ENCODE measurements around the gene BMPR1A. TPM values are rescaled to one million over a fixed set of nuclear protein-coding genes. Genes with fewer than 3 reads are reported as not detected.

The BMPR1A gene
- total RNA-seq, 1 experiment from 2014 or later = 53.4 TPM

DNA sequence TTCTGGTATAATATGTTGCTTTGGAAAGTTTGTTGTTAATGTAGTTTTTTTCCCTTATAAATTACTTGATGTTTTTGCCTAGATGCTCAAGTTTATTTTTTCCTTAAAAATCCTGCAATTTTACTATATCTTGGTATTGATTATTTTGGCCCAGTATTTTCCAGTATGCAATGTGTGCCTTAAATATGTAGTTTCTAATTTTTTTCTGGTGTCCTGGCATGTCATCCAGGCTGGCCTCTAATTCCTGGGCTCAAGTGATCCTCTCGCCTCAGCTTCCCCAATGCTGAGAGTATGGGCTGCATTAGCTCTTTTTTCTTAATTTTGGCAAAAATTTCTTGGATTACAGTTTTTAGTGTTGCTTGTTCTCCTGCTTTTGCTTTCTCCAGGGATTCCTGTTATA, 57.6 kb downstream of the BMPR1A start:
- Histone ChIP-seq H3K9me3 (replicated peaks) (no peaks in the 10 kb centered on the region), H3K36me3 (no peaks in the 10 kb centered on the region), H3K4me1 (replicated peaks) (peaks cover 4% of the 10 kb centered on the region; the same call in 1 of the 2 replicates), H3K27me3 (replicated peaks) (no peaks in the 10 kb centered on the region), H3K4me3 (no peak overlapping the region), H3K27ac (no peak overlapping the region)
- no peak for DNase-seq (ENCODE audit: low read depth in 1 of 2, low spot score in 2 of 2)

DNA sequence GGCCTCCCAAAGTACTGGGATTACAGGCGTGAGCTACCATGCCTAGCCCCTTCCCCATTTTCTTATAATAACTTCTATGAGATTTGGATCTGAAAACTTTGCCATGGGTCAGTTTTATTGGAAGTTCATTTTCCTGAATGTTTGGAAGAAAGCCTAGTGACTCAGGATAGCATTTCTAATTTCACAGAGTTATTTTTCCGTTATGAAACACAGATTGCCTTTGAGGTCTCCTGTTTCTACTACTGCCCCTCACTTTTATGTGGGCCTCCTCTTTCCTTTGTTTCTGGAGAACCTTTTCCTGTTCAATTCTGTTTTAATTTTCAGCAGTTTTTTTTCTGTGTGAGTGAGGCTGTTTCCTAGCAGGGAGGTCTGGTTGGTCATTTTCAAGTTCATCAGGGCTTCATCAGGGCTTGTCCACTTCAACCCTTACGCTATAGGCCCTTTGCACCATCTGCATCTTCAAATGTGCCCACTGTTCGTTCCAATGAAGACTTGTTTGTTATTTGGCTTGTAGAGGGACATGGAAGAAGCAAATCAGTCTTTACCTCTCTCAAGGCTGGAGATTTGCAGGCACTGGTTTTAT, 58.7 kb downstream of the BMPR1A start:
- no peak for DNase-seq (ENCODE audit: low read depth in 1 of 2, low spot score in 2 of 2)
- Histone ChIP-seq H3K4me1 (replicated peaks) (peaks cover 4% of the 10 kb centered on the region; the same call in 1 of the 2 replicates), H3K27me3 (replicated peaks) (no peaks in the 10 kb centered on the region), H3K27ac (no peak overlapping the region), H3K36me3 (no peaks in the 10 kb centered on the region), H3K9me3 (replicated peaks) (no peaks in the 10 kb centered on the region), H3K4me3 (no peak overlapping the region)

DNA sequence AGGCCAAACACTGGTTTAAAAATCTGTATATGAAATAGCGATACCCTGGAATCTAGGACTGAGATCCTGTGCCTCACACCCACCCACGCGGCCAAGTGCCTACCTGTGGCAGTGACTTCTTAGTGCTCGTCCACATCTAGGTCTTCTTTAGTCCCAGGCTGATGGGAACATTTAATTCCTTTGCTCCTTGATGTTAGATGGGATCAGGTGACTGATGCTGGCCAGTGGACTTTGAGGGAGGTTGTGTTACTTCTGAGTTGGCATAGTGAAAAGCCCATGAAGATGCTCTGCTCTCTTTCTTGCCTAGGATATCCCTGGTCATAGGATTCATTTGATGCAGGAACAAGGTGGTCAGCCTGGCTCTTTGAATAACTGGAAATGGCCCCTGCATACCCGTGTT, 59.2 kb downstream of the BMPR1A start:
- peaks cover 4% of the 10 kb centered on the region; the same call in 1 of the 2 replicates for H3K4me1 ChIP-seq (replicated peaks)
- H3K9me3 ChIP-seq (replicated peaks) = no peaks in the 10 kb centered on the region
- no peak overlapping the region for H3K27ac ChIP-seq
- no peak for DNase-seq (ENCODE audit: low read depth in 1 of 2, low spot score in 2 of 2)
- H3K36me3 ChIP-seq = no peaks in the 10 kb centered on the region
- no peaks in the 10 kb centered on the region for H3K27me3 ChIP-seq (replicated peaks)
- no peak overlapping the region for H3K4me3 ChIP-seq

GRCh38 chr10:86817246-86817645, 60.8 kb downstream of the BMPR1A start:
- no peak overlapping the region for H3K4me3 ChIP-seq

DNA sequence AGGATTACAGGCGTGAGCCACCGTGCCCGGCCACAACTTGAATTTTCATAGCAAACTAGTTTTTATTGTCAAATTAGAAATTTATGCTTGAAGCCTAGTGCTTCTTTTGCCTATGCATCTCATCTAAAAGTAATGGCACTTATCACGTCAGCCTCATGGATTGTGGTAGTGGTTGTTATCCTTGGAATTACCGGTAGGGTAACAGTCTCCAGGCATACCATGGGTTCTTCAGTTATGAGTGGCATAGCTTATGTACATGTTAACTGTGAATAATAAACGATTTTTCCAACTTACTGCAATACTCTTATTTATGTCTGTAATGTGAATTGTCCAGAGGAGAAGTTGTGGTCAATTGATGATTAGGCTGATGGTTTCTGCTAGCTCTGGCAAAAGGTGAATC, 63.1 kb downstream of the BMPR1A start:
- H3K36me3 ChIP-seq = peaks cover 6% of the 10 kb centered on the region; the same call in 1 of the 2 replicates
- DNase-seq (ENCODE audit: low read depth in 1 of 2, low spot score in 2 of 2) = no peak
- no peak overlapping the region for H3K4me3 ChIP-seq
- no peak overlapping the region for H3K27ac ChIP-seq
- H3K4me1 ChIP-seq (replicated peaks) = peaks cover 10% of the 10 kb centered on the region; the same call in 1 of the 2 replicates
- H3K9me3 ChIP-seq (replicated peaks) = no peaks in the 10 kb centered on the region; the same call in 1 of the 2 replicates
- H3K27me3 ChIP-seq (replicated peaks) = no peaks in the 10 kb centered on the region

More at GRCh38 chr10:86817246-86817645, 60.8 kb downstream of the BMPR1A start:
- Histone ChIP-seq H3K27me3 (replicated peaks) (no peaks in the 10 kb centered on the region), H3K9me3 (replicated peaks) (no peaks in the 10 kb centered on the region; the same call in 1 of the 2 replicates), H3K4me1 (replicated peaks) (peaks cover 10% of the 10 kb centered on the region; the same call in 1 of the 2 replicates), H3K36me3 (peaks cover 6% of the 10 kb centered on the region; the same call in 1 of the 2 replicates), H3K27ac (no peak overlapping the region)
- no peak for DNase-seq (ENCODE audit: low read depth in 1 of 2, low spot score in 2 of 2)

DNA sequence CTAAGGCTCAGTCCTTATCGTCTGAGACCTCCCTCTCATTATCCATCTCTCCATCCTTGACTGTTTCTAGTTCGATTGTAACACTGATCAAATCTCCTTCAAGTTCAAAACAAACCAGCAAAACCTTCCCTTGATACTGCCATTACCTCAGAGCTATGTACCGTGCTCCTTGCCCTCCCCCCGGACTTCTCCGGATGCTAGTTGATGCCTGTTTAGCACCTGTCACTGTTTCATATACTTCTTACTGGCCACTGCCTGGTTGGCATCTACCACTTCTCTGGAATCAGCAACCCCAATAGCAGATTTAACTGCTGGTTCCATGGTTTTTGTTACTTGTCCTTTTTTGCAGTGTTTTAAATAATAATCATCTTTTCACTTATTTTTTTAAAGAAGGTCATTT, 64.1 kb downstream of the BMPR1A start:
- peaks cover 6% of the 10 kb centered on the region; the same call in 1 of the 2 replicates for H3K36me3 ChIP-seq
- H3K27ac ChIP-seq = no peak overlapping the region
- H3K27me3 ChIP-seq (replicated peaks) = no peaks in the 10 kb centered on the region
- H3K4me1 ChIP-seq (replicated peaks) = peaks cover 10% of the 10 kb centered on the region; the same call in 1 of the 2 replicates
- DNase-seq (ENCODE audit: low read depth in 1 of 2, low spot score in 2 of 2) = no peak
- no peak overlapping the region for H3K4me3 ChIP-seq
- no peaks in the 10 kb centered on the region; the same call in 1 of the 2 replicates for H3K9me3 ChIP-seq (replicated peaks)

GRCh38 chr10:86821388-86821999, 65.1 kb downstream of the BMPR1A start:
- no peak overlapping the region for H3K4me3 ChIP-seq
- no peaks in the 10 kb centered on the region for H3K27me3 ChIP-seq (replicated peaks)
- DNase-seq (ENCODE audit: low read depth in 1 of 2, low spot score in 2 of 2) = peak in 1 of 2 experiments; percentile 23
- H3K4me1 ChIP-seq (replicated peaks) = peaks cover 10% of the 10 kb centered on the region; the same call in 1 of the 2 replicates
- H3K9me3 ChIP-seq (replicated peaks) = no peaks in the 10 kb centered on the region; the same call in 1 of the 2 replicates
- no peak overlapping the region for H3K27ac ChIP-seq
- H3K36me3 ChIP-seq = peaks cover 6% of the 10 kb centered on the region; the same call in 1 of the 2 replicates

- no peak for DNase-seq (ENCODE audit: low read depth in 1 of 2, low spot score in 2 of 2)
- Histone ChIP-seq H3K4me3 (no peak overlapping the region), H3K9me3 (replicated peaks) (no peaks in the 10 kb centered on the region; the same call in 1 of the 2 replicates), H3K27ac (no peak overlapping the region), H3K36me3 (peaks cover 6% of the 10 kb centered on the region; the same call in 1 of the 2 replicates), H3K27me3 (replicated peaks) (no peaks in the 10 kb centered on the region), H3K4me1 (replicated peaks) (peaks cover 10% of the 10 kb centered on the region)
Measured at GRCh38 chr10:86823565-86823964, 67.1 kb downstream of the BMPR1A start.

DNA sequence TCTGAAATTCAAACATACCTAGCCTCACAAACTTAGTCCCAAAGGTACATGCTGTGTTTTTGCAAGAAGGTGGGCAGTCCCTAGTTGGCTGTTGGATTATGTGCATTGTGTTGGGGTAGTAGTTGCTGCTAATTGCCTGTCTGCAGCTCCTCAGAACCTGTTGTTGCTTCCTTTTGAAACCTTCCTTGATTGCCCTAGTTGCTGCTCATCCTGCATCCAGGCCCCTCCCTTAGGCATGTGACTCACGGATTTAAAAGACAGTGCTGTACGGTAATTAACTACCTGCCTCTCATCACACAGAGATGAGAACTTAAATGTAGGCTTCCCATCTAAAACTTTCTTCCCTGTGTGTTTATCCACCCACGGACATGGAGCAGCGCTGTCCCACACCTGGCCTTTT, 67.7 kb downstream of the BMPR1A start:
- Histone ChIP-seq H3K4me3 (no peak overlapping the region), H3K27me3 (replicated peaks) (no peaks in the 10 kb centered on the region), H3K36me3 (peaks cover 6% of the 10 kb centered on the region; the same call in 1 of the 2 replicates), H3K27ac (no peak overlapping the region), H3K4me1 (replicated peaks) (peaks cover 10% of the 10 kb centered on the region), H3K9me3 (replicated peaks) (no peaks in the 10 kb centered on the region; the same call in 1 of the 2 replicates)
- no peak for DNase-seq (ENCODE audit: low read depth in 1 of 2, low spot score in 2 of 2)

DNA sequence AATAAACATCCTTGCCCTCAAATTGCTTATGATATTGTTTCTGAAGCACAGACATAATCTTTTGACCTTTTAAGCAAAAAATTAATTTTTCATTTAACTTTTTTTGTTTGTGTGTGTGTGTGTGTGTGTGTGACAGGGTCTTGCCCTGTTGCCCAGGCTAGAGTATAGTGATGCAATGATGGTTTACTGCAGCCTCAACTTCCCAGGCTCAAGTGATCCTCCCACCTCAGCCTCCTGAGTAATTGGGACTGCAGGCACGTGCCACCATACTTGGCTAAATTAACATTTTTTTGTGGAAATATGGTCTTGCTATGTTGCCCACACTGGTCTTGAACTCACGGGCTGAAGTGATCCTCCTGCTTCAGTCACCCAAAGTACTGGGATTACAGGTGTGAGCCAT, 68.9 kb downstream of the BMPR1A start:
- peaks cover 10% of the 10 kb centered on the region for H3K4me1 ChIP-seq (replicated peaks)
- no peak overlapping the region for H3K27ac ChIP-seq
- no peaks in the 10 kb centered on the region; the same call in 1 of the 2 replicates for H3K9me3 ChIP-seq (replicated peaks)
- H3K36me3 ChIP-seq = peaks cover 6% of the 10 kb centered on the region; the same call in 1 of the 2 replicates
- DNase-seq (ENCODE audit: low read depth in 1 of 2, low spot score in 2 of 2) = no peak
- H3K27me3 ChIP-seq (replicated peaks) = no peaks in the 10 kb centered on the region
- H3K4me3 ChIP-seq = no peak overlapping the region

- H3K36me3 ChIP-seq = peaks cover 3% of the 10 kb centered on the region; the same call in 1 of the 2 replicates
- no peak overlapping the region for H3K27ac ChIP-seq
- no peaks in the 10 kb centered on the region for H3K27me3 ChIP-seq (replicated peaks)
- H3K4me3 ChIP-seq = no peak overlapping the region
- no peaks in the 10 kb centered on the region for H3K9me3 ChIP-seq (replicated peaks)
- DNase-seq (ENCODE audit: low read depth in 1 of 2, low spot score in 2 of 2) = no peak
- H3K4me1 ChIP-seq (replicated peaks) = peaks cover 5% of the 10 kb centered on the region
Measured at GRCh38 chr10:86827639-86828038, 71.2 kb downstream of the BMPR1A start.

DNA sequence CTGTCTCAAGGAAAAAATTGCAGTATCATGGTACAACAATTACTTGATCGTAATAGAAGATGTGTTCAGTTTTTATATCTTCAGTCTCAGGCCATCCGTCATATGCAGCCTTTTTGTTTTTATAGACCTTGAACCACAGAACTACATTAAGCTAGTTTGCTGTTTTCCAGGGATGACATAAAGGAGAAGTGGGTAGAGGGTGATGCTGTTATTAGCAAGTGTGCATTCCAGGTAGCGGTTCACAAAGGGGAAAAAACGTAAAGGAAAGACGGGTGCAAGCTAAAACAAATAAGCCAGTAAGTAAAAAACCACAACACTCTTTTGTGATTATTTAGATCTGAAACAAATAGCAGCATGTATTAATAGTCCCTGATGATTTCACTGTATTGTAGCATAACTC, 71.7 kb downstream of the BMPR1A start:
- no peaks in the 10 kb centered on the region for H3K27me3 ChIP-seq (replicated peaks)
- no peak overlapping the region for H3K4me3 ChIP-seq
- no peaks in the 10 kb centered on the region for H3K9me3 ChIP-seq (replicated peaks)
- H3K36me3 ChIP-seq = peaks cover 3% of the 10 kb centered on the region; the same call in 1 of the 2 replicates
- H3K4me1 ChIP-seq (replicated peaks) = peaks cover 5% of the 10 kb centered on the region
- no peak for DNase-seq (ENCODE audit: low read depth in 1 of 2, low spot score in 2 of 2)
- no peak overlapping the region for H3K27ac ChIP-seq

- Histone ChIP-seq H3K27me3 (replicated peaks) (no peaks in the 10 kb centered on the region), H3K4me3 (no peak overlapping the region), H3K36me3 (peaks cover 3% of the 10 kb centered on the region; the same call in 1 of the 2 replicates), H3K9me3 (replicated peaks) (no peaks in the 10 kb centered on the region), H3K4me1 (replicated peaks) (peaks cover 5% of the 10 kb centered on the region), H3K27ac (no peak overlapping the region)
- DNase-seq (ENCODE audit: low read depth in 1 of 2, low spot score in 2 of 2) = no peak
Measured at GRCh38 chr10:86829472-86829871, 73.1 kb downstream of the BMPR1A start.

DNA sequence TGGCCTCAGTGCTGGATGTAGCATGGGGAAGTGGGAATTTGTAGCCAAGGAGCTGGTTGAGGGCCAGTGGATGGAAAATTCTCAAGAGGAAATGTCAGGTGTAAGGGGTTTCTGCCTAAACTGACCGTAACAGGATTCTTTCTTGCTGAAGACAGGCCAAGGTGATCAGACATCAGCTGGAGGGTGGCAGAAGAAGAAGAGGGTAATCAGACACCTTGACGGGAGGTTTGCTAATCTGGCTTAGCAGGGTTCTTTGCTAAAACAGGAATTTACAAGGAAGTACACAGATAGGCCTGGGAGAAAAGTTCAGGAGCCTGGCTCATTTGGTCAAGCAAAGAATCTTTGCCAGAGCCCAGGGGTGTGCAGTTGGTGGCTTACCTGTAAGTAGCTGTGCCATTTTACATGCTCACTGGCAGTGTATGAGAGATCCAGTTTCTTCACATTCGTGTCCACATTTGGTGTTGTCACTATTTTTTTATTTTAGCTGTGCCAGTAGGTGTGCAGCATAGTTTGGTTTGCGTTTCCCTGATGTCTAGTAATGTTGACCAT, 73.7 kb downstream of the BMPR1A start:
- Histone ChIP-seq H3K36me3 (peaks cover 3% of the 10 kb centered on the region; the same call in 1 of the 2 replicates), H3K4me3 (no peak overlapping the region), H3K4me1 (replicated peaks) (peaks cover 5% of the 10 kb centered on the region), H3K9me3 (replicated peaks) (no peaks in the 10 kb centered on the region), H3K27me3 (replicated peaks) (no peaks in the 10 kb centered on the region), H3K27ac (no peak overlapping the region)
- no peak for DNase-seq (ENCODE audit: low read depth in 1 of 2, low spot score in 2 of 2)
